PC-3 (cell line): Measurements from ENCODE around the gene KLKB1. TPM values are rescaled to one million over a fixed set of nuclear protein-coding genes. Genes with fewer than 3 reads are reported as not detected.

Experiments used
- ATAC-seq: fragments of 200-7000 bp; cut with Tn5 transposase; 2 replicates; pipeline ENCODE4 v1.9.1; 2020; ENCODE audit warnings: mild to moderate bottlenecking, moderate library complexity
- Bru-seq: library from RNA; stranded (reverse); fragments of 400-500 nt; gene quantifications from one replicate; lab custom pipeline; 2021; lab: Mats Ljungman, UMichigan
- BruChase-seq, 2 experiments: library from RNA; stranded (reverse); fragments of 400-500 nt; gene quantifications; one replicate each; lab custom pipeline; 2021; lab: Mats Ljungman, UMichigan
- BruUV-seq: library from RNA; stranded (reverse); fragments of 400-500 nt; replicated peaks from 2 replicates; lab custom pipeline; 2021; lab: Mats Ljungman, UMichigan
- CTCF ChIA-PET: fragments of 300-600 bp; sonication (Branson Sonifier 250); formaldehyde crosslinking; loops from one replicate; lab custom pipeline; 2022; ENCODE audit warnings: antibody characterized with exemption; lab: Charles Lee
- POLR2A ChIA-PET: fragments of 300-600 bp; sonication (Branson Sonifier 250); formaldehyde crosslinking; loops from one replicate; lab custom pipeline; 2022; ENCODE audit warnings: antibody characterized with exemption; ENCODE audit not compliant: unreplicated experiment; lab: Charles Lee
- DNase-seq: peaks from one replicate; pipeline ENCODE4 v3.0.0-alpha.2; 2015
- H2AFZ ChIP-seq: fragments of 300-600 bp; sonication (generic); 2 replicates; pipeline ENCODE4 v1.6.0; 2016; ENCODE audit warnings: antibody characterized with exemption, low read length
- H3F3A ChIP-seq: fragments of 300-600 bp; sonication (generic); one replicate; pipeline ENCODE4 v1.6.0; 2017; ENCODE audit warnings: antibody characterized with exemption, low read length, control low read depth, mild to moderate bottlenecking; ENCODE audit not compliant: unreplicated experiment
- H3K27ac ChIP-seq: fragments of 300-600 bp; sonication (generic); 2 replicates; pipeline ENCODE4 v1.5.1; 2016; ENCODE audit warnings: mild to moderate bottlenecking, low read length
- H3K27me3 ChIP-seq: fragments of 300-600 bp; sonication (generic); 2 replicates; pipeline ENCODE4 v1.6.1; 2016; ENCODE audit warnings: low read length, mixed read lengths
- H3K36me3 ChIP-seq: fragments of 300-600 bp; sonication (generic); 2 replicates; pipeline ENCODE4 v1.6.1; 2016; ENCODE audit warnings: low read depth, mixed run types, low read length, mixed read lengths
- H3K4me1 ChIP-seq: fragments of 300-600 bp; sonication (generic); 2 replicates; pipeline ENCODE4 v1.5.1; 2016; ENCODE audit warnings: low read length; ENCODE audit not compliant: insufficient read depth
- H3K4me2 ChIP-seq: fragments of 300-600 bp; sonication (generic); 2 replicates; pipeline ENCODE4 v1.6.0; 2016; ENCODE audit warnings: low read length
- H3K4me3 ChIP-seq: fragments of 300-600 bp; sonication (generic); 2 replicates; pipeline ENCODE4 v1.5.1; 2016; ENCODE audit warnings: mild to moderate bottlenecking, low read length, mixed read lengths
- H3K79me2 ChIP-seq: fragments of 300-600 bp; sonication (generic); 2 replicates; pipeline ENCODE4 v1.6.1; 2017; ENCODE audit warnings: low read length, mixed read lengths
- H3K9ac ChIP-seq: fragments of 300-600 bp; sonication (generic); 2 replicates; pipeline ENCODE4 v1.6.0; 2016; ENCODE audit warnings: mild to moderate bottlenecking, low read length
- H3K9me2 ChIP-seq: fragments of 300-600 bp; sonication (generic); replicated peaks from 2 replicates; pipeline ENCODE4 v1.6.1; 2016; ENCODE audit warnings: mixed run types, low read length, mixed read lengths
- H3K9me3 ChIP-seq: fragments of 300-600 bp; sonication (generic); 2 replicates; pipeline ENCODE4 v1.6.1; 2016; ENCODE audit warnings: low read length, mixed read lengths
- H4K20me1 ChIP-seq: fragments of 300-600 bp; sonication (generic); 2 replicates; pipeline ENCODE4 v1.6.1; 2016; ENCODE audit warnings: low read length, mixed read lengths
- EZH2 ChIP-seq: fragments of 300-600 bp; sonication (generic); IDR thresholded peaks from one replicate; pipeline ENCODE4 v1.6.1; 2017; ENCODE audit warnings: antibody characterized with exemption, mild to moderate bottlenecking, low read length; ENCODE audit not compliant: unreplicated experiment
- EZH2phosphoT487 ChIP-seq: fragments of 300-600 bp; sonication (generic); IDR thresholded peaks from 2 replicates; pipeline ENCODE4 v1.6.1; 2018; ENCODE audit warnings: mild to moderate bottlenecking, antibody characterized with exemption, low read length, borderline replicate concordance
- intact Hi-C: fragments of 100-400 bp; cut with micrococcal nuclease; formaldehyde crosslinking; loops from 2 replicates; pipeline ENCODE4 v1.9.0; 2023
- long read RNA-seq: library from polyadenylated mRNA; unstranded; transcript quantifications from one replicate; pipeline ENCODE4 v2.0.0, GENCODE V29; 2021; ENCODE audit not compliant: unreplicated experiment
- total RNA-seq: library from RNA; depleted of rRNA; stranded (reverse); fragments of >200 nt; gene quantifications from 2 replicates; pipeline ENCODE4 v1.2.3, GENCODE V29; 2014; rRNA removed
- TF ChIP-seq, protein P1 (sequence below): fragments of 300-600 bp; sonication (generic); conservative IDR thresholded peaks from 2 replicates; pipeline ENCODE4 v1.5.1; 2017; ENCODE audit warnings: antibody characterized with exemption, low read depth, mild to moderate bottlenecking, low read length

Gene KLKB1
- total RNA-seq = not detected in 2 replicates
- not detected for Bru-seq, nascent RNA
- percentile 3 among the genes with signal in this experiment for BruChase-seq, experiment 1, labeled RNA remaining after a 6-hour chase
- percentile 8 among the genes with signal in this experiment for BruChase-seq, experiment 2, labeled RNA remaining after a 2-hour chase
- long read RNA-seq = 0 reads

DNA sequence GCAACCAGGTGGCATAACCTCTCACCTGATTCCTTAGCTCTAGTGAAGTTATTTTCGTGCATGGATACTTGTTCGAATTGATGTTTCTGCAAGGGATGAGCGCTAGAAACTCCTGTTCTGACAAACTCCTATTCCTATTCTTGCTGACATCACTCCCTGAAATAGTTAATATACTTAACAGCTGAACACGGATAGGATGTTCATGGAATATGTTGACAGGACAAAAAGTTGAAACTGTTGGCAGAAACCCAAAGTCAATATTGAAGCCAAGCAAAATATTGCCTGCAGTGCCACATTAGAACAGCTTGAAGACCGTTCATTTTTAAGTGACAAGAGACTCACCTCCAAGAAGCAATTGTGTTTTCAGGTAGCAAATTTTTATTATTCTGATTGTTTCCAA, at the start of gene KLKB1:
KLKB1 (plus strand) TSS at position 287 of the 400 bp plus-strand sequence. CDS start 689 bp downstream, outside the sequence.
- ChIA-PET POLR2A (no interaction called here), CTCF (no interaction called here)
- no peaks in the 10 kb centered on the region for H4K20me1 ChIP-seq
- H3K4me1 ChIP-seq = no peaks in the 10 kb centered on the region
- ATAC-seq = no peak
- H3K27ac ChIP-seq = no peak within 1 kb of the TSS
- no peaks in the 10 kb centered on the region for H3K9me2 ChIP-seq
- H3K9ac ChIP-seq = no peak within 1 kb of the TSS
- no peaks in the 10 kb centered on the region for H3K9me3 ChIP-seq
- H3K27me3 ChIP-seq = no peaks in the 10 kb centered on the region
- no peaks in the 10 kb centered on the region for H3F3A ChIP-seq
- H2AFZ ChIP-seq = no peak within 1 kb of the TSS
- DNase-seq = no peak
- BruUV-seq = no TSS peak
- intact Hi-C loops = no loop called here
- H3K79me2 ChIP-seq = no peaks in the 10 kb centered on the region
- H3K4me3 ChIP-seq = no peak within 1 kb of the TSS
- H3K4me2 ChIP-seq = 0 out of 2 replicates have a peak within 1 kb of the TSS, but pooled peaks have one; percentile 16
- no peaks in the 10 kb centered on the region for H3K36me3 ChIP-seq
- TF ChIP-seq EZH2 (no peak), EZH2phosphoT487 (no peak)
- TF ChIP-seq, protein P1, sequence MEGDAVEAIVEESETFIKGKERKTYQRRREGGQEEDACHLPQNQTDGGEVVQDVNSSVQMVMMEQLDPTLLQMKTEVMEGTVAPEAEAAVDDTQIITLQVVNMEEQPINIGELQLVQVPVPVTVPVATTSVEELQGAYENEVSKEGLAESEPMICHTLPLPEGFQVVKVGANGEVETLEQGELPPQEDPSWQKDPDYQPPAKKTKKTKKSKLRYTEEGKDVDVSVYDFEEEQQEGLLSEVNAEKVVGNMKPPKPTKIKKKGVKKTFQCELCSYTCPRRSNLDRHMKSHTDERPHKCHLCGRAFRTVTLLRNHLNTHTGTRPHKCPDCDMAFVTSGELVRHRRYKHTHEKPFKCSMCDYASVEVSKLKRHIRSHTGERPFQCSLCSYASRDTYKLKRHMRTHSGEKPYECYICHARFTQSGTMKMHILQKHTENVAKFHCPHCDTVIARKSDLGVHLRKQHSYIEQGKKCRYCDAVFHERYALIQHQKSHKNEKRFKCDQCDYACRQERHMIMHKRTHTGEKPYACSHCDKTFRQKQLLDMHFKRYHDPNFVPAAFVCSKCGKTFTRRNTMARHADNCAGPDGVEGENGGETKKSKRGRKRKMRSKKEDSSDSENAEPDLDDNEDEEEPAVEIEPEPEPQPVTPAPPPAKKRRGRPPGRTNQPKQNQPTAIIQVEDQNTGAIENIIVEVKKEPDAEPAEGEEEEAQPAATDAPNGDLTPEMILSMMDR = no peak

GRCh38 chr4:186188107-186188506, 39.2 kb upstream of the KLKB1 start:
- no peak for ATAC-seq
- no peak overlapping the region for H3K4me2 ChIP-seq
- POLR2A ChIA-PET = no interaction called here
- no peak overlapping the region for H3K27ac ChIP-seq
- no peaks in the 10 kb centered on the region for H3F3A ChIP-seq
- H4K20me1 ChIP-seq = no peaks in the 10 kb centered on the region
- intact Hi-C loops = no loop called here
- H3K27me3 ChIP-seq = no peaks in the 10 kb centered on the region; the same call in 1 of the 2 replicates
- CTCF ChIA-PET = no interaction called here
- H3K9me2 ChIP-seq = no peaks in the 10 kb centered on the region
- no TSS peak for BruUV-seq
- no peaks in the 10 kb centered on the region for H3K9me3 ChIP-seq
- H3K79me2 ChIP-seq = no peaks in the 10 kb centered on the region
- H3K9ac ChIP-seq = no peak overlapping the region
- no peak for TF ChIP-seq EZH2
- no peak for TF ChIP-seq EZH2phosphoT487
- TF ChIP-seq, protein P1 = no peak
- no peak for DNase-seq
- no peak overlapping the region for H3K4me3 ChIP-seq
- H3K4me1 ChIP-seq = no peaks in the 10 kb centered on the region; the same call in 1 of the 2 replicates
- H2AFZ ChIP-seq = no peak overlapping the region
- H3K36me3 ChIP-seq = no peaks in the 10 kb centered on the region

DNA sequence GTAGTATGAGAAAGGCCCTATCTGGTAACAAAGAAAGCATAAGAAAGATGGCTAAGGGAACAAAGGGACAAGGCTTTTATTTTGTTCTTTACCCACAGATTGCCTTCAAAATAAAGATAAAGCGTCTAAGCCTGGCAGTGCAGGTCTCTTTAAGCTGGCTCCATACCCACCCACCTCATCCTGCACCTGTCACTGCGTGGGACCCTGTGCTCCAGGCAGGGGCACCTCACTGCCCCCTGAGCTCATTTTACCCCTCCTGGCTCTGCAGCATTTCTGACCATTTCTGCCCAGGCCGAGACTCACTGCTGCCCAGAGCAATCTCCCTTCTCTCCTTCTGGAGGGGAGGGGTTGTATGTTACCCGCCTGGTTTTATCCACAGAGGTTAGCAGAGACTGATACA, 37.7 kb upstream of the KLKB1 start:
- ChIA-PET CTCF (no interaction called here), POLR2A (no interaction called here)
- H3K9ac ChIP-seq = no peak overlapping the region
- ATAC-seq (no peak), DNase-seq (no peak)
- no peaks in the 10 kb centered on the region for H3K36me3 ChIP-seq
- no peaks in the 10 kb centered on the region for H3K79me2 ChIP-seq
- H3K4me1 ChIP-seq = no peaks in the 10 kb centered on the region; the same call in 1 of the 2 replicates
- H3K27me3 ChIP-seq = no peaks in the 10 kb centered on the region; the same call in 1 of the 2 replicates
- no peak overlapping the region for H3K4me2 ChIP-seq
- no TSS peak for BruUV-seq
- no peak overlapping the region for H3K4me3 ChIP-seq
- H4K20me1 ChIP-seq = no peaks in the 10 kb centered on the region
- no peaks in the 10 kb centered on the region for H3K9me3 ChIP-seq
- TF ChIP-seq, protein P1 = no peak
- TF ChIP-seq EZH2 = no peak
- no peaks in the 10 kb centered on the region for H3K9me2 ChIP-seq
- intact Hi-C loops = no loop called here
- H2AFZ ChIP-seq = no peak overlapping the region
- H3K27ac ChIP-seq = no peak overlapping the region
- no peaks in the 10 kb centered on the region for H3F3A ChIP-seq
